Measurements from ENCODE around the gene PRKAG3.
"Not testable (repeated sequence)": the region's sequence is repeated elsewhere in the genome, so short reads cannot be mapped to it uniquely, and the experiment has no call there.

The PRKAG3 gene

DNA sequence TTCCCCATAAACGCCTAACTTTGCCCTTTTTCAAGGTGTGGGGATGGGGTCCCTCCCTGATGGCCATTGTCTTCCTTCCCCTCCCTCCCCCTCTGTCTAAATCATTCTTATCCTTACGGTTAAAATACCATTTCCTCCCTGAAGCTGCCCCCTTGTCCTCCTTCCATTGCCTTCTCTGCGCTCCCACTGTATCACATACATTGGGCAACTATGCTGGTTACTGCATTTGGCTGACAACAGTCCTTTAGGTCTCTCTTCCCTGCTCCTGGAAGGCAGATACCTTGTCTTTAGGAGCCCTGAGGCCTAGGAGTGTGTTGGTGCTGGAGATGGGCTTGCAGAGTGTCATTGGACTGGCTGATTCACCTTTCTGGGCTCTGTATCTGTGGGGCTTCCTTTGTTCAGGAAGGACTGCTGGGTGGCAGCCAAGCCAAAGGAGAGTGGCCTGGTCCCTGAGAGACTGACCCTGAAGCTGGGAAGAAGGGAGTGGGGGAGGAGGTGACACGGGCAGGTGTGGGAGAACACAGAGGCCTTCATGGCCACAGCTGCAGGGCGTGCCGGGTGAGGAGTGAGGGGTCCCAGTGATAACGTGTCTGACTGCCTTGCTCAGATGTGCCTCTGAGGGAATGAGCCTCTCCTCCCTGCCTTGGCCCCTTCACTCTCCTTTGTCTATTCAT, 30.2 kb upstream of the PRKAG3 start:
- peak; percentile 3 for DNase-seq

DNA sequence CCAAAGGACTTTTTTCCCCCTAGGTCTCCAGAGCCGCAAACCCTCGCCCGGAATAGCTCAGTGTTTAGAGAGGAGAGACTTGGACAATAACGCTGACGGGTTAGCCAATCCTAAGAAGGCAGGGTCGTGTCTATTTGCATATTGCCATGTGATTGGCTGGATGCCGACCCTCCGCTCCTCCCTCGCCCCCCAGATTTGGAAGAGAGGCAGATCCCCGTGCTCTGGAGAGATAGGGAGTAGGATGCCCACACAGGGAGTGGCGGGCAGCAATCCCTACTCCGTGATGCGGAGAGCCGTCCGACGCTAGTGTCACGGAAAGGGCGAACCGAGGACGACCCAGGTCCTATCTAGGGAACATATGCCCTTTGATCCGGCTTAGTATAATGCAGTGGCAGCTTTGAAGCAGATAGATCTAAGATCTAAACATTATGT, 29.4 kb upstream of the PRKAG3 start:
- DNase-seq = no peak

DNA sequence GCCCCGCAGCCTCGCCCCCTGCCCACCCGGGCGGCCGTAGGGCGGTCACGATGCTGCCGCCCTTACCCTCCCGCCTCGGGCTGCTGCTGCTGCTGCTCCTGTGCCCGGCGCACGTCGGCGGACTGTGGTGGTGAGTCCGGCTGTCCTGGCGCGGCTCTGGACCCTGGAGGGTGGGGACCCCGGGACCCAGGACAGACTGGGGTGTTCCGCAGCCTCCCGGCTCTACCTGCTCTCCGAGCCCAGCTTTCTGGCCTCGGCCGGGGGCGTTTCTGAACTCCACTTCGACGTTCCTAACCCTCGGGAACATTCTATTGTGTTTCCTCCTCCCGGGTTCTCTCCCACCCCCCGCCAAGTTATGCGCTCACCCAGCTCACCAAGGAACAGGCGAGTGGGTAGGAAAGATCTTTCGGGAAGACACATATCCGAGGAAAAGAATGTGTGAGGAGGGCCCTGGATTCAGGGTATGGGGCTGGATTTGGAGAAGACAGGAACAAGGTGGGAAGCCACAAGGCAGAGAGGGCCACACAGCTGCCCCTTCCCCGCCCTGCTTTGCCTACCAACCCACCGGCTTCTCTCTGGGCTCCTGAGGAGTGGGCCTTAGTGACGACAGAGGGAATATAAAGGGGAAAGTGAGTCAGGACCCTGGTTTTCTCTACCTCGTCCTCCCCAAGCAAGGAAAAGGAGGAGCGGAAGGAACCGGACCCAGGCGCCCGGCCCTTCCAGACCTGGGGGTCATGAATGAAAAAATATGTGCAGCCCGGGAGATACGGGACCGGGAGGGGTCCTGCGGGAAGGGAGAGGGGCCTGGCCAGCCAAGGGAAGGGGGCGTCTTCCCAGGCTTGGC, 28.6 kb upstream of the PRKAG3 start:
- no peak for DNase-seq

DNA sequence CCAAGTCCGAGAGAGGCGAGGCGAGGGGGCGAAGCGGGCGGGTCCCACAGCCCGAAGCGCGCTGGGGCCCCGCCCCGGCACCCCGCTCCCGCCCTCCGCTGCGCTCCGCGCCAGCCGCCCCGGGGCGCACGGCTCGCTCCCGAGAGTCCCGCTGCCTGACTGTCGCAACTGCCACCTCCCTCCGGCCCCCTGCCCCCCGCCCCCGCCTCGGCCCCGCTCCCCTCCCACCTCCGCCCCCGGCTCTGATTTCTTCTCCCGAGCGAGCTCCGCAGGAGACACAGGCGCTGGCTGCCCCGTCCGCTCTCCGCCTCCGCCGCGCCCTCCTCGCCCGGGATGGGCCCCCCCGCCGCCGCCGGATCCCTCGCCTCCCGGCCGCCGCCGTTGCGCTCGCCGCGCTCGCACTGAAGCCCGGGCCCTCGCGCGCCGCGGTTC, 28.0 kb upstream of the PRKAG3 start, which contains the start of gene WNT6:
WNT6 (plus strand) TSS at position 250 of the 432 bp plus-strand sequence. CDS start 233 bp downstream, outside the sequence.
- DNase-seq = no peak

DNA sequence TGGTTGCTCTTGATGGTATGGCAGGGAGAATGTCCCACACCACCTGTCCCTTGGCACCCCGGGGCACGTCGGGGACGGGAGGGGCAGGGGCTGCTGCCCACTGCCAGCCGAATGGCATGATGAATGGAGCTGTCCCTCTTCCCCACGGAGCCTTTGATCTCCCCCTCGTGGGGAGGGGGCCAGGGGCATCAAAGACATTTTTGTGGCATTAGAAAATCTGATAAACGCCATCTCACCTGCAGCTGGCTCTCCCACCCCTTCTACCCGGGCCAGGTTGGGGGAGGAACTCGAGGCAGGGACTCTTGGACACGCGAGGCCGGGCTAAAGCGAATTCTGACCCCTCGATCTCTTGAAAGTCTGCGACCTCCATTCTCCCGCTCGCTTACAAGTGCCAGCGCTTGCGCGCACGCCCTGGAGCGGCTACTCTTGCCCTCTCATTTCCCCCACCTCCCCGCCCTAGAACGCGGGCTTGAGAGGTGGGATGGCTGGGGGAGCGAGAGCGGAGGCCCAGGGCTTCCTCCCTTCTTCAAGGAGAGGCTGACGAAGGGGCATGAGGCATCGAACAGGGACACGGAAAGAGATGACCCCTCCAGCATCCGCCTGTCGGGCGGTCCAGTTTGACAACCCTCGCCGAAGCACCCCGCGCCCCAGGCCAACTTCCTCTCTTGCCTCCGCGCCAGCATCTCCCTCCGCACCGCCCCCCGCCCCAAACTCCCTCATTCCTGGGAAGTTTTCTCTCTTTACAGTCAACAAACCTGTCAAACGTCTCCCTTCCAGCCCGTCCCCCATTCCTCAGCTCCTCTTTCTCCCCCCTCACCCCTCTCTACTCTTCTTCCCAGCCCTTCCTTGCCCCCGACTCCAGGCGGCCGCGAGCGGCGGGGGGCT, 27.3 kb upstream of the PRKAG3 start:
- no peak for DNase-seq

DNA sequence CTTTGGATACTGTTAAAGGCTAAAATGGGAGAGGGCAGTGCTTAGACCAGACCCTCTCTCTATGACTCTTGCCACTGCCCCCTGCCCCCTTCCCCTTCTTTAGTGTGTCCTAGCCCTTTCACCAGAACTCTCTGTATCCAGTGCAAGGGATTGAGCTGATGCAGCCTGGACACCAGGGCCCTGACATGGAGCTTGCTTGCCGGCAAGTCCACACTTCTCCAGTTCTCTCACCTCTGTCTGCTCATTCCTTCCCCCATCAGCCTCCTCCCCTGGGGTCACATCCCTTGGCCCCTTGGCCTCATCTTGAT, 26.5 kb upstream of the PRKAG3 start:
- DNase-seq = no peak

DNA sequence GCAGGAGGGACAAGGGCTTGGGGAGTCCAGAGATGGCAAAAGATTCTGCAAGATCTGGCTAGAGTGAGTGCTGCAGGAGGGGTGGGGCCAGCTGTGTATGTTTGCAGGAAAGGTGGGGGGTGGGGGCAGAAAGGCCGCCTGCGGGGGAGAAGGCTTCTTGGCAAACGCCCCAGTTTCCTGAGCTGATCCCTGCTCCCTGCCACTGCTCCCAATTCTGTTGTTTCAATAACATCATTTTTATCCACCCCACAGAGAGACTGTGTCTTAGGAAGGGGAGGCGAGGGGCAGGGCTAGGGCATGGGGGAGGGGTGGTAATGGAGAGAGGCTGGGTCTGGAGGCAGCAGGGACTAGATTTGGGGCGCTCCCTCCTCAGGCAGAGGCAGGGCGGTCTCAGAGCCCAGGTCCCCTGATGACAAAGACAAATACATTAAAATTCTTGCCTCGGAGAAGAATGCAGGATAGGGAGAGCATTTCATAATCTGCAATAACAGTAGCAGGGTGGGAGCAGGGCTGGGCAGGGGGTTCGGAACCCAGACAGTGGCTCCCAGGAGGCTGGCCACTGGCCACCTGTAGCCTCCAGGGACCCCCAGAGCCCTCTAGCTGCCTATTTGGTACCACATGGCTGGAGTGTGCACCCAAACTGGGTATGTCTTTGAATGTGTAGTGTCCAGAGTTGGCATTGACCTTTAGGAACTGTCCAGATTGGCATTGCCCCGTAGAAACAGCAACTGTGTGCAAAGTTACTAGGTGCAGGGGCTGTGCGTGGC, 26.0 kb upstream of the PRKAG3 start:
- DNase-seq = no peak

DNA sequence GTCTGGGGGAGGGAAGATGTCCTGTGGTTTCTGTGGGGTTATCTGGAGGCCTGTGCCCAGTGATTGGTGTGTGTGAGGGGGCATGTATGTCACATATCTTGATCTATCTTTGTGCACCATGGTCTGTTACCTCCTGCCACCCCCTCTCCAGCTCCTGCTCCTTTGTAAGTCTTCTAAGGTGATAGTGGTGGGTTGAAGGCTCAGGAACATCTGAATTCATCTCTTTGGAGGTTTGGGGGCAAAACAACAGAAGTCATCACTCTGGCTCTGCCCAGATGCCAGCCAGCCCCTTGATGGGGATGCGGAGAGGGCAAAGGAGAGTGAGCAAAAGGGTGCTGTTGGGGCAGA, 25.3 kb upstream of the PRKAG3 start:
- DNase-seq = no peak

DNA sequence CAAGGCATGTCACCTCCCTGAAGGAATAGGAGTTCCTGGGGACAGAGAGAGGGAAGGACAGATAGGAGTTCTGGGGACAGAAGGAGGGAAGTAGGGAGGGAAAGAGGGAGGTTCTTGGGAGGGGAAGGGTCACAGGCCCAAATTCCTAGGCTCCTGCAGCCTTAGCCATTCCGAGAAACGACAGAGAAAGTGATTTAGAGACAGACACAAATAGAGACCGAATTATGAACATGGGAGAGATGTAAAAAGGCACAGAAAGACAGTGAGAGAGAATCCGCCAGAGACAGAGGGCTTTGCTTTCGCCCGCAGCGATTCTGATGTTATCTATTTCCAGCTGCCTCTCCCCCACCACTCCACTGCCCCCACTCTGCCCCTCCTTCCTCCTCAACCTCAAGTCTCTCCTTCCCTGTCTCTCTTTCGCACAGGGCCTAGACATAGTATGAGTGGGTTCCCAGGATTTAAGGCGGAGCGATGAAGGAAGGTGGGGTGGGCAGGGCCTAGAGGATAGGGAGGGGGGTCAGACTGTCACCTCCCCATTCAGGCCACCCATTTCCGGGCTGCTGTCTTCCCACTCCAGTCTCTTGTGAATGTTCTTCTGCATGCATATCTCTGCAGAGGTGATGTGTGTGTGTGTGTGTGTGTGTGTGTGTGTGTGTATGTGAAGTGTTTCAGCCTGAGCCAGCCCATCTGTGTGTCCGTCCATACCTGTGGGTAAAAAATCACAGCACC, 24.7 kb upstream of the PRKAG3 start:
- no peak for DNase-seq

DNA sequence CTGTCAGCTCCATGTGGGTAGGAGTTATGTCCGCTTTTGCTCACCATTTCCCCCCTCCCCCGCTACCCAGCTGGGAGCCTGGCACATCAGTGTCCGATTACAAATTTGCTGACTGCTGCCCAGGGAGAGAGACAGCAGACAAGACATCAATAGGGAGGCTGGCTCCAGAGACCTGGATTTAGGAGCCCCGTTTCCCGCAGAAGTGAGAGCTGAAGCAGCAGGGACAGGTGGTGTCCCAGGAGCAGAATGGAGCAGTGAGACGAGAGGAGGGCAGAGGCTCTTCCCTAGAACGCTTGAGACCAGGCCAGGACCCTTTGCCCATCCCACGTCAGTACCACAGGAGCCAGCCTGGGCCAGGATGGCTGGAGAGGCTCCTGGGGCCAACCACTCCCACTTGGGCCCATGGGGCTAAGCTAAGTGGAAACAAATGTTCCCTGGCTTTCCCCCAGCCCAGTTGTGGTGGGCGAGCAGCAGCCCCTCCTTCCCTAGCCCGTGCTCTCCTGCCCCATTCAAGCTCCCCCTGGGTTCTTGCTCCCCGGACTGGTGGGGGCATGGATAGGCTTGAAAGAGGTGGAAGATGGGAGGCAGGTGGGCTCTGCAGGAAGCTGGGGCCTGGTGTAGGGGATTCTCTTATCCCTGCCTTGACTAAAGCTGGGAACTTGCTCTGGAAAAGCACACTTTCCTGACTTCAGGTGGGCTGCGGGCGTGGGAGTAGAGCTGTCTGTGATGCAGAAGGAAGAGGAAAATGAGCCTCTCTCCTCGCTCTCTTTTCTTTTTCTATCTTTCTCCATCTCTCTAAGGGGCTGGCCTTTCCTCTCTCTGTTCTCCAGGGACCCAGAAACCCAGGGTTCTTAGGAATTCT, 23.9 kb upstream of the PRKAG3 start:
- no peak for DNase-seq

DNA sequence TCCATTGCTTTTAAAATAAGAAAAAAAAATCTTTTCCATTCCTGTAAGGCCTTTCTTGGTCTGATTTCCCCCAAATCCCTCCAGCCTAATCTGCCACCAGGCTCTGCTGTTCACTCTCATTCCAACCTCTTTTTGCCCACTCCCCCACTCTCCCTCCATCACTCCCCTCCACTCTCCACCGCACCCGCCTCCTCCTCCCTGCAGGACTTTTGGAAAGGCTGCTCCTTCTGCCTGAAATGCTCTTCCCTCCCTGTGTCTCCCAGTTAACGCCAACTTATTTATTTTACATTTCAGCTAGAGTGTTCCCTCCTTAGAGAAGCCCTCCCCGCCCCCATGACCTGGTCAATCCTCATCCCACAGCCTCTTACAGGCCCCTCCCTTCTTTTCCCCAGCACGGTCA, 23.3 kb upstream of the PRKAG3 start:
- no peak for DNase-seq

DNA sequence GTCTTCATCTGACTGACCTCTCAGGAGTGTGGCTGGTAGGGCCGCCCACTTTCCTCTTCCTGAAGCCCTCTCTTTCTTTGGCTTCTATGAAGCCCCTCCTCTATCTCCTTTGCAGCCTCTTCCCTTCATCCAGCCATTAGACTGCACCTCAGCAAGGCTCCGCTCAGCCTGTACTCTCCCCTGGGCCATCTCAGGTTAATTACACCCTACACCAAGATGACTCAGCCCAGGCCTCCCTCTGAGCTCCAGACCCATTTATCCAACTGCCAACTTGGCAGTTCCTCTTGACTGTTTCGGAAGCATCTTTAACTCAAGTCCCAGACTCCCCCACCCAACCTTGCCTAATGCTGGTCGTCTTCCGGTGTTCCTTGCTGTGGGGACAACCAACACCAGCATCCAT, 22.2 kb upstream of the PRKAG3 start:
- no peak for DNase-seq

DNA sequence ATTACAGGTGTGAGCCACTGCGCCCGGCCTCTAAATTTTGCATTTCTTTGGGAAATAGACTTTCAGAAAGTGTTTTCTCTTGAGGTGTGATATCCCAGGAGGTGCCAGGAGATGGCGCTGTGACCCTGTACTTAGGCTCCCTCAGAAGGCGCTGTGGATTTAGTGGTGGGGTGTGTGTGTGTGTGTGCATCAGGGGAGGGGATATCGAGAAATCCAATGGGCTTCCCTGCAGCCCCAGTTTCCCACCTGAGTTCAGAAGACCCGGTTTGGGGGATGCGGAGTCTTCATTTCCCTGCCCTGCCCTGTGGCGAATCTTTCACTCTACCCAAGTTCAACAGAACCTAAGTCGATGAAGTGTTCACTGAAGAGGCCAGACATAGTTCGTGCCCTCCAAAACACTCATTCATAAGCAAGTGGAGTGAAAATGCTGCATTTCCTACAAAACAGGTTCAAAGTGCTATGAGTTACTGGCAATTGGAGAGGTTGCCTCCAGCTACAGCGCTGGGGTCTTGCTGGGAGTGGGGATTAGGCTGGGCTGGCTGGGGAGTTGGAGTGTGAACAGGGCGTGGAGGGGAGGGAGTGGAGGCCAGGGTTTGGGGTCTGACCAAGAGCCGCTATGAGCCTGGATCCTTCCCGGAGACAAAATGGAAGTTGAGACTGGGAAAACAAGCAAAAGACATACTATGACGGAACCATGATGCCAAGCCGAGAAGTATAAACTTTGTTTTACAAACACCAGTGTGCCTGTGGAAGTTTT, 21.5 kb upstream of the PRKAG3 start:
- peak; percentile 74 for DNase-seq

DNA sequence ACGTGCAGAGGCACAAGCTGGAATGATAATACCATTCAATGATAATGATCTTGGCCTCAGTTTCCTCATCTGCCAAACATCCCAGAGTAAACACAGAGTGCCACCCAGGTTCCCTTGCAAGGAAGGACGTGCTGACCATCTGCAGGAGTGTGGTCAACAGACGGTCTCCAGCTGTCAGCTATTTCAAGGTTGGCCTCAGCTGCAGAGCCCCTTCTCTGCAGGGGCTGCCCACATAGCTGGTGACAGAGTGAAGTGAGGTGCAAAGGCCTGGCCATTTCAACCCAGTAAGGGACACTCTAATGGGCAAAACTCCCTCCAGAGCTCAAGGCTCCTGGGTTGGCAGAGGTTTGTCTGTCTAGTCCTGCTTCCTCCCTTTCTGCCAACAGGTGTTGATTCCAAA, 19.7 kb upstream of the PRKAG3 start:
- DNase-seq = no peak

DNA sequence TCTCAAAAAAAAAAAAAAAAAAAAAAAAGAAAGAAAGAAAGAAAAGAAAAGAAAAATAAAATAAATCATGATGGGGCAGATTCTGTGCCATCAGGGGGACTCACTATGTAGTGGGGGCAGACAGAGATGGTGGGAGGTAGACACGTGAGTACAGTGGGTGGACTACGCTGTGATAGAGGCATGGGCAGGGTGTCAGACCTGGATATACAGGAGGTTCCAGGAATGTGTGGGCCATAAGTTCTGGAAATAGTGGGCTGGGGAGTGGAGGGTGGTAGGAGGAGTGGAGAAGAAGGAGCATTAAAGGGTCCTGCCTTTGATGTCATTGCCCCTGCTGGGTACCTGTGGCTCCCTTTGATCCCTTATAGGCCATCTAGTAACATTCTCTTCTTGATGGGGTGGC, 19.2 kb upstream of the PRKAG3 start:
- no peak for DNase-seq

DNA sequence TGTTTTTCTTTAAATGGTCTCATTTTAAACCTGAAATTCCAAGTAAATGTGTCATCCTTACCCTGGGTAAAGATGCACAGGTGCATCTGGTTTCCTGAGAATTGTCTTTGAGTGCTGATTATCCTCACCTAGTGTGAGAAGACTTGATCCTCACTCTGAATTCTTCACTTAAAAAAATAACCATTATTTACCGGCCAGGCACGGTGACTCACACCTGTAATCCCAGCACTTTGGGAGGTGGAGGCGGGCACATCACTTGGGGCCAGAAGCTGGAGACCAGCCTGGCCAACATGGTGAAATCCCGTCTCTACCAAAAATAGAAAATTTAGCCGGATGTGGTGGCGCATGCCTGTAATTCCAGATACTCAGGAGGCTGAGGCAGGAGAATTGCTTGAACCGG, 18.1 kb upstream of the PRKAG3 start:
- DNase-seq = no peak

DNA sequence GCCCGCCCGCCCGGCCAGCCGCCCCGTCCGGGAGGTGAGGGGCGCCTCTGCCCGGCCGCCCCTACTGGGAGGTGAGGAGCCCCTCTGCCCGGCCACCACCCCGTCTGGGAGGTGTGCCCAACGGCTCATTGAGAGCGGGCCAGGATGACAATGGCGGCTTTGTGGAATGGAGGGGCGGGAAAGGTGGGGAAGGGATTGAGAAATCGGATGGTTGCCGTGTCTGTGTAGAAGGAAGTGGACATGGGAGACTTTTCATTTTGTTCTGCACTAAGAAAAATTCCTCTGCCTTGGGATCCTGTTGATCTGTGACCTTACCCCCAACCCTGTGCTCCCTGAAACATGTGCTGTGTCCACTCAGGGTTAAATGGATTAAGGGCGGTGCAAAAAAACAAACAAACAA, 15.4 kb upstream of the PRKAG3 start:
- not testable (repeated sequence) for DNase-seq

DNA sequence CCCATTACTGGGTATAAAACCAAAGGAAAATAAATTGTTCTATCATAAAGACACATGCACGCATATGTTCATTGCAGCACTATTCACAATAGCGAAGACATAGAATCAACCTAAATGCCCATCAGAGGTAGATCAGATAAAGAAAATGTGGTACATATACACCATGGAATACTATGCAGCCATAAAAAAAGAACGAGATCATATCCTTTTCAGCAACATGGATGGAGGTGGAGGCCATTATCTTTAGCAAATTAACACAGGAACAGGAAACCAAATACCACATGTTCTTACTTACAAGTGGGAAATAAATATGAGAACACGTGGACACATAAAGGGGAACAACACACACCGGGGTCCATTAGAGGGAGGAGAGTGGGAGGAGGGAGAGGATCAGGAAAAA, 12.7 kb upstream of the PRKAG3 start:
- DNase-seq = not testable (repeated sequence)

DNA sequence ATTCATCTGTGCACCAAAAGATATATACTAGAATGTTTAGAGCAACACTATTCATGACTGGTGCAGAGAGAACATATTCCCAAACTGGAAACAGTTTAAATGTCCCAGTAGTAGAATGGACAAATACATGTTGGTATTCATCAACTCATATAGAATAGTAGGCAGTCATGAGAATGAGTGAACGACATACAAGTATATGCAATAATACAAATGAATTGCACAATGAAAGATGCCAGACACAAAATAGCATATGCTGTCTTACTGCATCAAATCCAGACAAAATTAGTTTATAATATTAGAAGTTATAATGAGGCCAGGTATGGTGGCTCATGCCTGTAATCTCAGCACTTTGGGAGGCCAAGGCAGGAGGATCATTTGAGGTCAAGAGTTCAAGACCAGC, 8.3 kb upstream of the PRKAG3 start:
- DNase-seq = no peak

DNA sequence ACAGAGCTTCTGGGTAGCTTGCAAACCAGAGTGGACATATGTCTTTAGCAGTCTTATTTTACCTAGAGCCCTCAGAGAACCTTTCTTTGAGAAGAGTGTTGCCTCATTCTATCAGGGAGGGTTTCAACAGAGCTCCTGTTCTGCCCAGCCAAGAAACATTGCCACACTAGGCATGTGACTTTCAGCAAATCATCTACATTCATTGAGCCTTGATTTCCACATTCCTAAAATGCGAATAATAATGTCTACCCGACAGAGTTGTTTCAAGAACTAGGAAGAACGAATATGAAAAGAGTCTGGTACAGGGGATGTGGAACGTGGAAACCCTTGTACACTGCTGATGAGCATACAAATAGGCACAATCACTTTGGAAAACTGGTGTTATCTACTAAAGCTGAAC, 7.8 kb upstream of the PRKAG3 start:
- DNase-seq = no peak
